Natural killer cell (primary cell): ENCODE data around the gene PAQR5. TPM values are rescaled to one million over a fixed set of nuclear protein-coding genes. Genes with fewer than 3 reads are reported as not detected.

Experiments used
- ATAC-seq, 3 donors: fragments of 150-1000 bp in 2 of 3; fragments of 200-7000 bp in 1 of 3; cut with Tn5 transposase; 1 replicate in 1 of 3; 2 replicates in 2 of 3; pipeline ENCODE4 v1.10.0; 2021; ENCODE audit warnings: mild to moderate bottlenecking in 2 of 3, moderate library complexity in 2 of 3
- DNase-seq, 2 donors: peaks; one replicate each; pipeline versions ENCODE4 v3.0.0 to v3.0.0-alpha.2; 2013 to 2021; ENCODE audit warnings: mixed read lengths in 1 of 2
- H3K27ac ChIP-seq: one replicate; pipeline ENCODE4 v1.5.1; 2013; ENCODE audit warnings: mild to moderate bottlenecking, low read length
- H3K27me3 ChIP-seq: one replicate; pipeline ENCODE4 v1.6.1; 2013; ENCODE audit warnings: low read length; ENCODE audit not compliant: control insufficient read depth, insufficient read depth
- H3K36me3 ChIP-seq: one replicate; pipeline ENCODE4 v1.6.1; 2013; ENCODE audit warnings: low read length; ENCODE audit not compliant: control insufficient read depth, insufficient read depth
- H3K4me1 ChIP-seq: one replicate; pipeline ENCODE4 v1.6.1; 2013; ENCODE audit warnings: low read length; ENCODE audit not compliant: control insufficient read depth, insufficient read depth
- H3K4me3 ChIP-seq: one replicate; pipeline ENCODE4 v1.5.1; 2013; ENCODE audit warnings: low read length
- H3K9me3 ChIP-seq: one replicate; pipeline ENCODE4 v1.6.1; 2013; ENCODE audit warnings: low read length; ENCODE audit not compliant: control insufficient read depth, insufficient read depth
- H3K27ac Mint-ChIP-seq, 2 donors: one replicate each; pipeline ENCODE4 v1.8.0; 2022; ENCODE audit warnings: mild to moderate bottlenecking in 2 of 2, mixed read lengths in 2 of 2, moderate library complexity in 1 of 2
- H3K27me3 Mint-ChIP-seq, 2 donors: one replicate each; pipeline ENCODE4 v1.8.0; 2022; ENCODE audit warnings: low read depth in 2 of 2, mixed read lengths in 2 of 2
- H3K36me3 Mint-ChIP-seq: one replicate; pipeline ENCODE4 v1.8.0; 2022; ENCODE audit warnings: mixed read lengths
- H3K4me1 Mint-ChIP-seq, 2 donors: one replicate each; pipeline ENCODE4 v1.8.0; 2022; ENCODE audit warnings: mixed read lengths in 2 of 2
- H3K4me3 Mint-ChIP-seq: one replicate; pipeline ENCODE4 v1.8.0; 2022; ENCODE audit warnings: mild to moderate bottlenecking, moderate library complexity, mixed read lengths
- H3K9me3 Mint-ChIP-seq, 2 donors: one replicate each; pipeline ENCODE4 v1.8.0; 2022; ENCODE audit warnings: mixed read lengths in 2 of 2
- CTCF ChIP-seq: fragments of 200-600 bp; IDR thresholded peaks from one replicate; pipeline ENCODE4 v1.8.0; 2022; ENCODE audit warnings: antibody characterized with exemption
- WGBS: methylation state at CpG from one replicate; pipeline ENCODE4 v1.1.7; 2013; ENCODE audit warnings: missing lambda C conversion rate; ENCODE audit not compliant: insufficient coverage; 5-methylcytosine and 5-hydroxymethylcytosine counted together
- intact Hi-C: fragments of 100-400 bp; cut with micrococcal nuclease; formaldehyde crosslinking; loops from one replicate; pipeline ENCODE4 v1.14.2; 2022
- total RNA-seq, 4 donors: library from RNA; stranded (reverse); fragments of 120-200 nt in 1 of 4; gene quantifications; one replicate each; pipeline versions ENCODE4 v1.2.3 to v1.2.4, GENCODE V29; 2013 to 2022

The PAQR5 gene
- total RNA-seq, 3 donors from 2014 or later (not counting 1 experiment from before 2014, with no cell fraction given) = 0.40 to 1.1 (median 0.59) TPM

GRCh38 chr15:69451951-69452691, 153.4 kb downstream of the PAQR5 start:
- Histone ChIP-seq H3K27me3 (no peaks in the 10 kb centered on the region), H3K4me3 (peak overlapping the region; percentile 83), H3K4me1 (peaks cover 23% of the 10 kb centered on the region), H3K27ac (peak overlapping the region; percentile 83), H3K36me3 (peaks cover 30% of the 10 kb centered on the region), H3K9me3 (no peaks in the 10 kb centered on the region)
- intact Hi-C loops = loop anchor here (1.0 to 5.0 kb wide), 3 partner anchors 38 to 655 kb away; partner anchors contain the start of gene KIF23
- peak overlapping the region; percentile 98 for H3K4me3 Mint-ChIP-seq
- H3K36me3 Mint-ChIP-seq = peaks cover 9% of the 10 kb centered on the region
- 17% methylated on average over 32 of the region's 32 CpGs for WGBS
- TF ChIP-seq CTCF = no peak
- H3K9me3 Mint-ChIP-seq = no peaks in the 10 kb centered on the region
- ATAC-seq = peak; percentile 20 to 33 (median 25)
- H3K27me3 Mint-ChIP-seq = no peaks in the 10 kb centered on the region
- H3K27ac Mint-ChIP-seq = peak overlapping the region; percentile 98 to 100
- peak in 1 of 2 donors; percentile 62 for DNase-seq
- H3K4me1 Mint-ChIP-seq = peaks cover 41 to 45% of the 10 kb centered on the region in 2 donors

GRCh38 chr15:69452692-69453521, 154.2 kb downstream of the PAQR5 start, which contains the start of gene RPLP1:
Gene RPLP1 (plus strand): TSS chr15:69452818. CDS start chr15:69452949, 131 bp downstream.
- TF ChIP-seq CTCF = no peak
- Histone ChIP-seq H3K27me3 (no peaks in the 10 kb centered on the region), H3K27ac (peak within 1 kb of the TSS; percentile 83), H3K4me3 (peak within 1 kb of the TSS; percentile 83), H3K9me3 (no peaks in the 10 kb centered on the region), H3K36me3 (peaks cover 32% of the 10 kb centered on the region), H3K4me1 (peaks cover 23% of the 10 kb centered on the region)
- ATAC-seq (peak; percentile 84 to 94 (median 90)), DNase-seq (peak; percentile 96 to 99)
- Mint-ChIP-seq H3K4me3 (peak within 1 kb of the TSS; percentile 98), H3K9me3 (no peaks in the 10 kb centered on the region), H3K4me1 (peaks cover 41 to 45% of the 10 kb centered on the region in 2 donors), H3K36me3 (peaks cover 9% of the 10 kb centered on the region), H3K27ac (peak within 1 kb of the TSS; percentile 98 to 100), H3K27me3 (no peaks in the 10 kb centered on the region)
- intact Hi-C loops = loop anchor here (1.0 to 5.0 kb wide), 5 partner anchors 9 to 656 kb away; partner anchors contain the start of gene KIF23
- WGBS = under 1% methylated on average over 77 of the region's 77 CpGs

- Mint-ChIP-seq H3K27me3 (no peaks in the 10 kb centered on the region), H3K4me3 (peak overlapping the region; percentile 98), H3K4me1 (peaks cover 41 to 45% of the 10 kb centered on the region in 2 donors), H3K27ac (peak overlapping the region; percentile 98 to 100), H3K36me3 (peaks cover 9% of the 10 kb centered on the region), H3K9me3 (no peaks in the 10 kb centered on the region)
- H3K4me3 ChIP-seq = no peak overlapping the region
- WGBS = 53% methylated on average over 5 of the region's 5 CpGs
- no peak for ATAC-seq
- H3K4me1 ChIP-seq = peaks cover 23% of the 10 kb centered on the region
- no peak for TF ChIP-seq CTCF
- no peak for DNase-seq
- peaks cover 32% of the 10 kb centered on the region for H3K36me3 ChIP-seq
- H3K27ac ChIP-seq = no peak overlapping the region
- intact Hi-C loops = loop anchor here (5.0 kb wide), 1 partner anchor 658 kb away; no protein-coding TSS in a partner anchor
- no peaks in the 10 kb centered on the region for H3K27me3 ChIP-seq
- H3K9me3 ChIP-seq = no peaks in the 10 kb centered on the region
These were observed 156.2 kb downstream of the PAQR5 start for GRCh38 chr15:69454953-69455352.
